Right atrium auricular region (tissue), 2 donors: ENCODE results near the gene TTC23L. TPM values are rescaled to one million over a fixed set of nuclear protein-coding genes. Genes with fewer than 3 reads are reported as not detected.

Experiments used
- DNase-seq: peaks from one replicate; pipeline ENCODE4 v3.0.0-alpha.2; 2019; ENCODE audit warnings: low spot score
- H3K27ac ChIP-seq, 2 donors: fragments of 200-600 bp; sonication (generic); 1 replicate in 1 of 2; 2 replicates in 1 of 2; pipeline ENCODE4 v1.5.1; 2016 to 2019
- H3K27me3 ChIP-seq, 2 donors: fragments of 200-600 bp; sonication (generic); one replicate each; pipeline versions ENCODE4 v1.5.1 to v1.6.0; 2017 to 2019
- H3K36me3 ChIP-seq: fragments of 200-600 bp; sonication (generic); one replicate; pipeline ENCODE4 v1.5.1; 2016
- H3K4me1 ChIP-seq, 2 donors: fragments of 200-600 bp; sonication (generic); one replicate each; pipeline versions ENCODE4 v1.5.1 to v1.6.0; 2017 to 2019
- H3K4me3 ChIP-seq, 2 donors: fragments of 200-600 bp; sonication (generic); 1 replicate in 1 of 2; 2 replicates in 1 of 2; pipeline ENCODE4 v1.5.1; 2017 to 2019; ENCODE audit warnings: mild to moderate bottlenecking in 1 of 2, moderate library complexity in 1 of 2
- H3K9me3 ChIP-seq, 2 donors: fragments of 200-600 bp; sonication (generic); one replicate each; pipeline ENCODE4 v1.5.1; 2019
- total RNA-seq, 2 donors: library from RNA; depleted of rRNA; stranded (reverse); fragments of >200 nt; gene quantifications; one replicate each; pipeline ENCODE4 v1.1.0, GENCODE V29; 2016
- TF ChIP-seq, protein P1 (sequence below), 2 donors: fragments of 200-600 bp; sonication (generic); IDR thresholded peaks; one replicate each; pipeline ENCODE4 v1.5.1; 2019; ENCODE audit warnings: antibody characterized with exemption in 2 of 2

Gene TTC23L, protein sequence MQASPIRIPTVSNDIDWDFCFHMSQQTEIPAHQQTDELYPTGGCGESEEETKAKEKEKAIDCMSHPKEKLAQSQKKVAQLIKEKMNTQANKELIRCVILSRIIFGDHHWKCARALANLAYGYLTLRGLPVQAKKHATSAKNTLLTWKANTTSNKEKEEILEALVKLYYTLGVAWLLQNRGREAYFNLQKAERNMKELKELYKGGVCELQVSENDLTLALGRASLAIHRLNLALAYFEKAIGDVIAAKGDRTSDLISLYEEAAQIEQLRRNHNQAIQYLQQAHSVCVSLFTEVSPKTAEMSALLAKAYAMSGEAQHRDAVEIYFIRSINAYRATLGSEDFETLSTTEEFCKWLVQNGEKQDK
- total RNA-seq, result under 1 TPM in 1 of 2 donors, not detected in 1; 0.28 TPM

- peak within 1 kb of the TSS; percentile 70 to 77 for H3K4me3 ChIP-seq
- H3K27me3 ChIP-seq, result no peaks in the 10 kb centered on the region
- DNase-seq, result peak; percentile 89
- H3K27ac ChIP-seq, result peak within 1 kb of the TSS; percentile 45 to 59
- no peaks in the 10 kb centered on the region for H3K9me3 ChIP-seq
- H3K4me1 ChIP-seq, result peaks cover 0 to 4% of the 10 kb centered on the region in 2 donors
- TF ChIP-seq, protein P1, sequence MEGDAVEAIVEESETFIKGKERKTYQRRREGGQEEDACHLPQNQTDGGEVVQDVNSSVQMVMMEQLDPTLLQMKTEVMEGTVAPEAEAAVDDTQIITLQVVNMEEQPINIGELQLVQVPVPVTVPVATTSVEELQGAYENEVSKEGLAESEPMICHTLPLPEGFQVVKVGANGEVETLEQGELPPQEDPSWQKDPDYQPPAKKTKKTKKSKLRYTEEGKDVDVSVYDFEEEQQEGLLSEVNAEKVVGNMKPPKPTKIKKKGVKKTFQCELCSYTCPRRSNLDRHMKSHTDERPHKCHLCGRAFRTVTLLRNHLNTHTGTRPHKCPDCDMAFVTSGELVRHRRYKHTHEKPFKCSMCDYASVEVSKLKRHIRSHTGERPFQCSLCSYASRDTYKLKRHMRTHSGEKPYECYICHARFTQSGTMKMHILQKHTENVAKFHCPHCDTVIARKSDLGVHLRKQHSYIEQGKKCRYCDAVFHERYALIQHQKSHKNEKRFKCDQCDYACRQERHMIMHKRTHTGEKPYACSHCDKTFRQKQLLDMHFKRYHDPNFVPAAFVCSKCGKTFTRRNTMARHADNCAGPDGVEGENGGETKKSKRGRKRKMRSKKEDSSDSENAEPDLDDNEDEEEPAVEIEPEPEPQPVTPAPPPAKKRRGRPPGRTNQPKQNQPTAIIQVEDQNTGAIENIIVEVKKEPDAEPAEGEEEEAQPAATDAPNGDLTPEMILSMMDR (IDR thresholded peaks at IDR 0.05), result no peak
- no peaks in the 10 kb centered on the region for H3K36me3 ChIP-seq
Observed at GRCh38 chr5:34838785-34839714, at the start of gene TTC23L. Gene TTC23L, plus strand, starts transcription at chr5:34839164. Its CDS starts 1,508 bp downstream, at chr5:34840672.

GRCh38 chr5:34789639-34790038, 49.3 kb upstream of the TTC23L start:
- no peak for DNase-seq
- TF ChIP-seq, protein P1 (IDR thresholded peaks at IDR 0.05), result no peak
- Histone ChIP-seq H3K27me3 (no peaks in the 10 kb centered on the region), H3K36me3 (no peaks in the 10 kb centered on the region), H3K4me1 (peaks cover 0 to 8% of the 10 kb centered on the region in 2 donors), H3K9me3 (no peaks in the 10 kb centered on the region), H3K27ac (no peak overlapping the region), H3K4me3 (no peak overlapping the region)

DNA sequence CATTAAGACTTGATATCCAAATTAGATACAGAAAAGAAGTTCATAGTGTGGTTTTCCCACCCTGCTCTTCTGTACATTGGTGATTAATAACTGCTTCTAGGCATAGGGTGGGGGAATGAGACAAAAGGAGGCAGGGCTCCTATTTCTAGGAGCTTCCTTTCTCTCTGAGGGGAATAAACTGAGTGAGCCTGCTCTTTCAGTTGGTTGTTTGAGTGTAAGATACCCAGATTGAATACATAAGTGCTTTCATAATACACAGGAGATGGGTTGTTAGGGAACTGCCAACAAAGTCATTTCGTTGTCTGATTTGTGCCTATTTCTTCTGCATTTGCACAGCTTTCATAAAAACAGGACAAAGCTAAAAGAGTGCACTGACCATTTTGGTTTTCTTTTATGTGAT, 48.9 kb upstream of the TTC23L start:
- H3K9me3 ChIP-seq, result no peaks in the 10 kb centered on the region
- H3K4me3 ChIP-seq, result no peak overlapping the region
- TF ChIP-seq, protein P1 (IDR thresholded peaks at IDR 0.05), result no peak
- no peaks in the 10 kb centered on the region for H3K27me3 ChIP-seq
- no peak for DNase-seq
- no peaks in the 10 kb centered on the region for H3K36me3 ChIP-seq
- peaks cover 0 to 8% of the 10 kb centered on the region in 2 donors for H3K4me1 ChIP-seq
- H3K27ac ChIP-seq, result no peak overlapping the region

- H3K36me3 ChIP-seq, result no peaks in the 10 kb centered on the region
- DNase-seq, result no peak
- TF ChIP-seq, protein P1 (IDR thresholded peaks at IDR 0.05), result no peak
- H3K4me1 ChIP-seq, result peaks cover 0 to 8% of the 10 kb centered on the region in 2 donors
- no peaks in the 10 kb centered on the region for H3K9me3 ChIP-seq
- H3K27ac ChIP-seq, result no peak overlapping the region
- no peaks in the 10 kb centered on the region for H3K27me3 ChIP-seq
- H3K4me3 ChIP-seq, result no peak overlapping the region
Observed at GRCh38 chr5:34791761-34792244, 47.2 kb upstream of the TTC23L start.

DNA sequence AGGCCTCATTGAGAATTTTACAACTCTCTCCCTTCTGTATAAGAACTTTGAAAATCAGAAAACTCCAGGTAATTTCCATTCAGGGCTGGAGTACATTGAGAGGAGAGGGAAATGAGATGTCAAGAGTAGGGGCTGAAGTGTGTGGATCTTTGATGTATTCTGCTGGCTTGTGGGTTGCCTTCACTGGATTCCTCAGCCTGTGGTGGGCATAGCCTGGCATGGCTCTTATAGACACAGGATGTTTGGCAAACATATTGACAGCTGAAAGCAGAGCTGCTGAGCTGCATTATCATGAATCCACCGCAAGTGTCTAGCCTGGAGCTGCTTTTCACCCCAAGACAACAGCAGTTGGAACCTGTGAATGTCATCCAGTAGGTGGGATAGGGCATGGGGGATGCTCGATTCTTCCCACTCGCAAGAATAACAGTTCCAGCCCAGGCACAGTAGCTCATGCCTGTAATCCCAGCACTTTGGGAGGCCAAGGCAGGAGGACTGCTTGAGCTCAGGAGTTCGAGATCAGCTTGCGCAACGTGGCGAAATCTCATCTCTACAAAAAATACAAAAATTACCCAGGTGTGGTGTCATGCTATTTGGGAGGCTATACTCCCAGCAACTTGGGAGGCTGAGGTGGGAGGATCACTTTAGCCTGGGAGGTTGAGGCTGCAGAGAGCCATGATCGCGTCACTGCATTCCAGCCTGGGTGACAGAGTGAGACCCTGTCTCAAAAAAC, 36.0 kb upstream of the TTC23L start:
- H3K36me3 ChIP-seq, result no peaks in the 10 kb centered on the region
- TF ChIP-seq, protein P1 (IDR thresholded peaks at IDR 0.05), result no peak
- H3K9me3 ChIP-seq, result no peaks in the 10 kb centered on the region
- DNase-seq, result no peak
- H3K27ac ChIP-seq, result no peak overlapping the region
- H3K27me3 ChIP-seq, result no peaks in the 10 kb centered on the region
- no peaks in the 10 kb centered on the region for H3K4me1 ChIP-seq
- no peak overlapping the region for H3K4me3 ChIP-seq
